HG03457 (cell line): ENCODE measurements around the gene C14orf93.

ENCODE experiments used
- ATAC-seq: cut with Tn5 transposase; IDR thresholded peaks from one replicate; pipeline ENCODE4 v1.9.1; 2021; ENCODE audit warnings: moderate number of reproducible peaks; ENCODE audit not compliant: unreplicated experiment

Gene C14orf93

GRCh38 chr14:22996768-22997654, 12.9 kb downstream of the C14orf93 start:
- no peak for ATAC-seq

GRCh38 chr14:22995889-22996625, 13.9 kb downstream of the C14orf93 start:
- ATAC-seq: no peak

- no peak for ATAC-seq
Observed at GRCh38 chr14:22994762-22995275, 15.1 kb downstream of the C14orf93 start.

- no peak for ATAC-seq
Observed at GRCh38 chr14:22993517-22993916, 16.4 kb downstream of the C14orf93 start.

- ATAC-seq: no peak
Observed at GRCh38 chr14:22991852-22992251, 18.1 kb downstream of the C14orf93 start.

GRCh38 chr14:22987291-22987690, 22.7 kb downstream of the C14orf93 start:
- no peak for ATAC-seq

GRCh38 chr14:22986508-22987054, 23.4 kb downstream of the C14orf93 start:
- ATAC-seq: no peak

- no peak for ATAC-seq
Observed at GRCh38 chr14:22985894-22986507, 23.9 kb downstream of the C14orf93 start.

GRCh38 chr14:22984959-22985658, 24.8 kb downstream of the C14orf93 start:
- ATAC-seq: no peak

- ATAC-seq: no peak
Observed at GRCh38 chr14:22982477-22983245, 27.3 kb downstream of the C14orf93 start, which contains the start of gene AJUBA. Gene AJUBA, minus strand, starts transcription at chr14:22982551. Its CDS starts 285 bp downstream, at chr14:22982266.

- no peak for ATAC-seq
Observed at GRCh38 chr14:22981876-22982476, 28.0 kb downstream of the C14orf93 start.

GRCh38 chr14:22981090-22981875, 28.7 kb downstream of the C14orf93 start:
- no peak for ATAC-seq

- no peak for ATAC-seq
Observed at GRCh38 chr14:22980672-22981089, 29.3 kb downstream of the C14orf93 start.

GRCh38 chr14:22979748-22980392, 30.1 kb downstream of the C14orf93 start:
- no peak for ATAC-seq

GRCh38 chr14:22978981-22979671, 30.8 kb downstream of the C14orf93 start:
- no peak for ATAC-seq

- ATAC-seq: no peak
Observed at GRCh38 chr14:22978487-22978837, 31.5 kb downstream of the C14orf93 start.
